Left colon (tissue), 2 donors: ENCODE results near the gene SRCIN1. TPM values are rescaled to one million over a fixed set of nuclear protein-coding genes. Genes with fewer than 3 reads are reported as not detected.

Experiments
- ATAC-seq: fragments of 200-7000 bp; cut with Tn5 transposase; one replicate; pipeline ENCODE4 v1.9.1; 2020; ENCODE audit warnings: mild to moderate bottlenecking, moderate library complexity
- DNase-seq, 2 donors: peaks; one replicate each; pipeline ENCODE4 v3.0.0-alpha.2; 2020
- intact Hi-C, 2 donors: fragments of 100-400 bp; cut with DNase I in 1 of 2; cut with micrococcal nuclease in 1 of 2; formaldehyde crosslinking; loops; one replicate each; pipeline versions ENCODE4 v1.11.2 to v1.14.0; 2022; cut with DNase I, micrococcal nuclease
- total RNA-seq, 2 donors: library from RNA; stranded (reverse); fragmentation: NEBNext Ultra II Directional; extraction: Animal tissue kit (Norgen Biotek cat#: 25700); gene quantifications; one replicate each; pipeline ENCODE4 v1.2.1, GENCODE V29; 2021
- donor health status: DM: no; HTN: no; CAD: no.
- donor health status: DM: yes; HTN: yes; CAD: no.

The SRCIN1 gene
- total RNA-seq, 2 donors from 2014 or later: 3.1 TPM

DNA sequence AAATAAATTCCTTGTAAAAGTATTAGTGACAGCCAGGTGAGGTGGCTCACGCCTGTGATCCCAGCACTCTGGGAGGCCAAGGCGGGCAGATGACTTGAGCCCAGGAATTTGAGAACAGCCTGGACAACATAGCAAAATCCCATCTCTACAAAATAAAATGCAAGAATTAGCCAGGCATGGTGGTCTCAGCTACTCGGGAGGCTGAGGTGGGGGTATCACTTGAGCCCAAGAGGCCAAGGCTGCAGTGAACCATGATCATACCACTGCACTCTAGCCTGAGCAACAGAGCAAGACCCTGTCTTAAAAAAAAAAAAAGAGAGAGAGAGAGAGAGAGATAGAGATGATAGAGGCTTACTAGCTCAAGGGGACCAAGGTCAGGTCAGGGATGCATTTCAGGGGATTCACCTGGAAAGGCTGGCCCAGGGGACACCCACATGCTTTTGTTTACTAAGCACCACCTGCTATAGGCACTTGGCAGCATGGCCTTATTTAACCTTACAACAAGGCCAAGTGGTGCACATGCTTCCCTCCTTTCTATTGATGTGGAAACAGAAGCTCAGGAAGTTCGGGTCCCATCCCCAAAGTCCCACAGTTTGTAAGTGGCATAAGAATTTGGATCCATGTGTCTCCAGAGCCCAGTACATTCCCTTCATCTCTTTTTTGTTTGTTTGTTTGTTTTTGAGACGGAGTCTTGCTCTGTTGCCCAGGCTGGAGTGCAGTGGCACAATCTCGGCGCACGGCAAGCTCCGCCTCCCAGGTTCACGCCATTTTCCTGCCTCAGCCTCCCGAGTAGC lies 12.4 kb upstream of the SRCIN1 start:
- DNase-seq: no peak
- intact Hi-C loops: no loop called here
- no peak for ATAC-seq

DNA sequence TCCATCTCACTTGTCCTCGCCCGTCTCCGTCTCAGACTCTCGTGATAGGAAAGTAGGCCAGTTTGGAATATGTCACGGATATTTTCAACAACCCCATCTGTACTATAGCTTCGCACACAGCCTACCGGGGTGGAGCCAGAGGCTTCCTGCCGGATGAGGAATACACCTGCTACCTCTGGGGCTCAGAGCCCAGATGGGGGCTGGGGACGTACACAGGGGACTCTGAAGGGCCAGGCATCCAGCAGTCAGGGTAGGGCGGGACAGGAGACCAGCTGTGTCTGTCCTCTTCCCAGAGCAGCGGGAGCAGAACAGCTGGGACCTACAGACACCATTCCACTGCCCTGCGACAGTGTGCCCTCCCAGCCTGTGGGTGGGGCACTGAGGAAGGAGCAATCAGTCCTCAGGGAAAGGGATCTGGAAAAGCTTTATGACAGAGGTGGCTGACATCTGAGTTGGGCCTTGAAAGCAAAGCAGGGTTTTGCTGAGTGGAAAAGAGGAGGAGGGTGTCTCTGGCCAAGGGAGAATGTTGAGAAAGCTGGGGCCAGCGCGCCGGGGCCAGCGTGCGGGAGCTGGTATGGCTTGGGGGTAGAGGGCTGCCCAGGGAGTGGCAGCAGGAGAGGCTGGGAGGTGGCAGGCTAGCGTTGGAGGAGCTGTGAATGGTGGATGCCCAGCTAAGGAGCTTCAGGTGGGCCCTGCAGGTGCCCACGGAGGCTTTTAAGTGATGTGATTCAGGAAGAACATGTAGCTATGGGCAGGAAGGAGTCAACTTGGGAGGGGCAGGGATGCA lies 11.5 kb upstream of the SRCIN1 start:
- intact Hi-C loops: no loop called here
- peak in 1 of 2 donors; percentile 35 for DNase-seq
- ATAC-seq: peak; percentile 78

DNA sequence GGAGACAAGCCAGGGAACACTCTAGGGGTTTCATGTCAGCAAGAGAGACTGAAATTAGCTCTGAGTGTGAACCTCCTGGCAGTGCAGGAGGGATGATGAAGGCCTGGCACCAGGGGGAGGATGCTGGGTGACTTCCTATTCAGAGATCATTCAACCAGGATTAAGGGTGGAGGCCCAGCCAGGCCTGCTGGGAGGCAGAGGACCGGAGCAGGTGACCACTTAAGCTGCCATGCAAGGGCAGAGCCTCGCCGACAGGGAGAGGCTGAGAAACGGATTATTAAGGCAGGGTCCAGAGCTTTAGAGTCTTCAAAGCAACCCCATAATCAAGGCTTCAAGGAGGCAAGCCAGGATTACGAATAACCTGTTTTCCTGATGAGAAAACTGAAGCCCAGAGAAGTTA lies 10.6 kb upstream of the SRCIN1 start:
- intact Hi-C loops: no loop called here
- DNase-seq (no peak), ATAC-seq (no peak)

DNA sequence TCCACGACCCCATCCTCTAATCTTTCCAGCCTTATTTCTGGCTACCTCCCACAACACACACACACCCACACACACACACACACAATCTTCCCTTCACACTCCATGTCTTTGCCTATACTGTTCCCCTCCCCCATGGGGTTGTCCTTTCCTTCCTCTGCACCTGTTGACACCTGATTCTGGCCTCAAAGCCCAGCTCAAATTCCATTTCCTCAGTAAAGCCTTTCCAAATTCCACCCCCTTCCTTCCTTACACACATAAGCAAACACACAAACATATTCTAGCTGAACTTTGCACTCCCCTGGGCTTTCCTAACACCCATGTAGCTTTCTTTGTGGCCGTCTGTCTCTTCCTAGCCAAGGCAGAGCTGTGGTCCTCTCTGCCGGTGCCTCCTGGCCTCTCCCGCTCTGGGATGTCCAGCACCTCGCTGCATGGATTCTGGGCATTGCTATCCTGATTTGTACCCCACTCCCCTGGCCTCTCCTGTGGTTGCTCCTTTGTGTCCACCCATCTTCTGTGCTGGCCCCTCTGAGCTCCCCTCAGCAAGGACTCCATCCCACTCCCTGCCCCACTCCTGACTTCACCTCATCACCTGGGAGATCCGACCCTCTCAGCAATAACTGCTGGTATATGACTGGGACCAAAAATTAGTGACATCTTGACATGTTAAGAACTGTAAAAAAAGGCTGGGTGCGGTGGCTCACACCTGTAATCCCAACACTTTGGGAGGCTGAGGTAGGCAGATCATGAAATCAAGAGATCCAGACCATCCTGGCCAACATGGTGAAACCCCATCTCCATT lies 8.4 kb upstream of the SRCIN1 start:
- intact Hi-C loops: no loop called here
- no peak for DNase-seq
- peak; percentile 85 for ATAC-seq

DNA sequence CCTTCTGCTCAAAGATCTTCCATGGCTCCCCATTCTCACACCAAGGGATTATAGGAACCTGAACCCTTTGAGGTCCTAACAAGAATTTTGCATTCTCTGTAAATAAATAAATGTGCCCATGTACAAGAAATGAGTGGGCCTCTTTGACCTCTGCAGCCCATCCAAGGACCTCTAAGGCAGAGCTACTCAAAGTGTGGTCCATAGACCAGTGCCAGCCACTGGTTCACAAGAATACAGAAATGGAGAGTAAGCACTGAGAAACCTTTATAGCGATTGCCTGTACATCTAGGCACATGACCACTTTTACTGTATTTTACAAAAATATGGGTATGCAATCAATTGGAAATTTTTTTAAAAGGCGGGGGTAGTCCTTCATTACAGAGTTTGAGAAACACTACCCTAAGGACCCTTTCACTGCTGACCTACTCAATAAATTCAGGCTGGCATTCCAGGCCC lies 7.8 kb upstream of the SRCIN1 start:
- intact Hi-C loops: no loop called here
- DNase-seq (no peak), ATAC-seq (no peak)

DNA sequence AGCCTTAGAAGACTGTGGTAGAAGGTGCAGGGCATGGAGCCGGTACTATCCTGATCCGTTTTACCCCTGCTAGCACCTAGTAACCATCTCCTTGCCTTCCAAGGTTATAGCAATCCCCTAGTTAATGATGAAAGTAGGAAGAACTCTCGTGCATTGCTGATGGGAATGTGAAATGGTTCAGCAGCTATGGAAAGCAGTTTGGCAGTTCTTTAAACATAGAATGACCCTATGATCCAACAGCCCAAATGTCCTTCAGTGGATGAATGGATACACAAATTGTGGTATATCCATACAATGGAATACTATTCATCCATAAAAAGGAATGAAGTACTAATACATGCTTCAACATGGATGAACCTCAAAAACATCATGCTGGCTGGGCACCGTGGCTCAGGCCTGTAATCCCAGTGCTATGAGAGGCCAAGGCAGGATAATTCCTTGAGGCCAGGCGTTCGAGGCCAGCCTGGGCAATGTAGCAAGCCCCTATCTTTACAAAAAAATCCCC lies 6.2 kb upstream of the SRCIN1 start:
- DNase-seq (no peak), ATAC-seq (no peak)
- intact Hi-C loops: no loop called here

DNA sequence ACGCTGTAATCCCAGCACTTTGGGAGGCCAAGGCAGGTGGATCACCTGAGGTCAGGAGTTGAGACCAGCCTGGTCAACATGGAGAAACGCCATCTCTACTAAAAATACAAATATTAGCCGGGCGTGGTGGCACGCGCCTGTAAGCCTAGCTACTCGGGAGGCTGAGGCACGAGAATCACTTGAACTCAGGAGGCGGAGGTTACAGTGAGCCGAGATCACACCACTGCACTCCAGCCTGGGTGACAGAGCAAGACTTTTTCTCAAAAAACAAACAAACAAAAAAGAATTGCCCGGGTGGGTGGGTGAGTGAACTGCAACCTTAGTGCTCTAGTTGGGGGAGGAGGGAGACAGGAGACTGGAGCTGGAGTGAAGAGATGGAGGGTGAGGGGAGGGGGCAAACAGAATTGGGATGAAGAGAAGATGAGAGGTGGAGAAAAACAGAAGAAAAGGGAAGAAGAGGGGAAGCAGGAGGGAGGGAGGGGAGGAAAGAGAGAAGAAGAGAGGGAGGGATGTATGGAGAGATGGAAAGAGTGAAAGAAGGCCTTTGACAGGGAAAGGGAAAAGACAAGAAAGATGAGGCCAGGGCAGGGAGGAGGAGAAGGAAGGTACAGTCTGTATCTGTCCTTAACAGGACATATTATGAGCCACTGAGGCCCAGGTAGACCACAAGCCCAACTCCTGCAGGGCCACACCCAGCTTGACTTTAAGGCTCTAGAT lies 5.5 kb upstream of the SRCIN1 start:
- intact Hi-C loops: no loop called here
- ATAC-seq (no peak), DNase-seq (no peak)

DNA sequence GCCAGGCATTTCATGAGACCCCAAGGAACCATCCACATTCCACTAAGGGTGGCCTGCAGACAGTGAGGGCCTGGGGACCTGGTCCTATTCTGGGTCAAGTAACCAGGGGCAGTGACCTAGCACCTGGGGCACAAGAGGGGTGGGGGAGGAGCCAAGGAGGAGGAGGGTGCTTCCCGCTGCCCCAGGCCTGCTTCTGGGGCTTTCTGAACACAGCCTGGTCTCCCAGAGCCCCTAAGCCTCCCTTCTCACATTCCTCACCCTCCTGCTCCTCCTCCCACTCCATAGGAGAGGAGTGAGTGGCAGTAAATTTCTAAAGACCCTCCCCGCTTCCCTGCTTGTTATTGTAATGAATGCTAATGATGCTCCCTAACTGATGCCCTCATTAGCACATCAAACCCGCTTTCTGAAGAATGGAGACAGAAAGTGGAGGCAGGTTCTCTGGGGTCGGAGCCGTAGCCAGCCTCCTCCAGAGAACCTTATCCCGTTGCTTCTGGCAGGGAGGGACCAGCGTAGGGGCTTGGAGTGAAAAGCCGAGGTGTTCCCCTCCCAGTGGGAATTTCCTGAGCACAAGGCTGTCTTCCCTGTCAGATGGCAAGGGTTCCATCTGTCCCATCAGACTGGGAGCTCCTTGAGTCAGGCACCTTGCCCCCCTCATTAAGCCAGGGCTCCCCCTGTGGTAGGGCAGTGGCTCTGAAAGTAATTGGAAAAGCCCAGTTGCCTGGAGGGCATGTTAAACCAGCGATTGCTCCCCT lies 3.7 kb upstream of the SRCIN1 start:
- intact Hi-C loops: no loop called here
- no peak for DNase-seq
- ATAC-seq: no peak

DNA sequence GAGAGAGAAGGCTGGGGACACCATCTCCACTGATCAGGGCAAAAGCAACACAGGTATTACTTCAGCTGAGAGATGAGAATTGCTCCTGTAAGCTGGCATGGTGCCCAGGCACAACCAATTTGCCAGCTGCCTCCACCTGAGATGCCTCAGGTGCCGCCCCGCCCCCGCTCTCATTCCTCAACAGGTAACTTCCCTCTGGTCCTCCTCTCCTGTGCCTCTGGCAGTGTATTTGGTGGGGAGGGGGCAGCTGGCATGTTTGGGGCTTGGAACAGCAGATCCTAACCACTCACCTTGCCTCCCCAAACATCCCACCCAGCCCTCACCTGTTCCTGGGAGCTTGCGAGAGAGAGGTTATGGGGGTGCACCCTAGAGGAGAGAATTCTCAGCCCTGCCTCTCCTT lies 2.9 kb upstream of the SRCIN1 start:
- peak; percentile 63 to 83 for DNase-seq
- peak; percentile 38 for ATAC-seq
- intact Hi-C loops: no loop called here

DNA sequence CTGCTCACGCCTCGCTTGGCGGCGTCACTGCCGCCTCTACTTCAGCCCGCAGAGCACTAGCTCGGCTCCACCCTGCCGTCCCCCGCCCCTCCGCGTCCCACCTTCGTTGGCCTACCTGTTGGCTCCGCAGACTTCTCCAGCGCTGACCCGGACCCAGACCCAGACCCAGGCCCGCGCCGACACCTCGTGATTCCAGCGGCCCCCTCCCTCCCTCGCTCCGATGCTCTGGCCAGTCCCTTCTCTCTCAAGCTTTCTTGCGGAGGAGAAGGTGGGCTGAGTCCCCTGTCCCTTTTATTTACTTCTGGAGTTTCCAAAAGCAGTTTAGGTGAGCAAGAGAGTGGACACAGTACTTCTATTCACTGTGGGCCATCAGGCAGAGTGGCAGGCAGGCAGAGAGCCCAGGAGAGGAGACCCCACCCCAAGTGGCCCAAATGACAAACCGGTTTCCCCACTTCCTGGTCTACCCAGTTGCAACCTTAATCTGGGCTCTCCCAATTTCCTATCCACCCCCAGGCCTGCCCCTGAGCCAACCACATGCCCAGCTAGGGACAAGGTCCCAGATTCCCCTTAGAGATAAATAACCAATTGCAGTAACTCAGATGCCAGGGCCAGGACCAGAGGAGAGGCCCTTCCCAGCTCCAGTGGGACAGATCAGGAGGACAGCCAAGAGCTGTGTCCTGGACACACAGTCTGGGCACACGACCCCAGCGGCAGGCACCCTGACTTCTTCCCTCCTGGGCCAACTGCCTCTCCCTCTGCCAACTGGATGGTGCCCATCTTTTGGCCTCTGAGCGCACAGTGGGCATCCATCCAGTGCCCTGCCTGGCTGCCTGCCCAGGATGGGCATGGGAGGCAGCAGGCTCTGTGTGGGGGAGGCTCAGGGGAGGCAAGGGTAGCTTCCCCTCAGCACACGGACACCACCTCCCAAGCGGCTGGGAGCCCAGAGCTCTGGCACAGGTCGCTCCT lies 1.2 kb upstream of the SRCIN1 start:
- intact Hi-C loops: no loop called here
- DNase-seq (peak in 1 of 2 donors; percentile 19), ATAC-seq (no peak)

DNA sequence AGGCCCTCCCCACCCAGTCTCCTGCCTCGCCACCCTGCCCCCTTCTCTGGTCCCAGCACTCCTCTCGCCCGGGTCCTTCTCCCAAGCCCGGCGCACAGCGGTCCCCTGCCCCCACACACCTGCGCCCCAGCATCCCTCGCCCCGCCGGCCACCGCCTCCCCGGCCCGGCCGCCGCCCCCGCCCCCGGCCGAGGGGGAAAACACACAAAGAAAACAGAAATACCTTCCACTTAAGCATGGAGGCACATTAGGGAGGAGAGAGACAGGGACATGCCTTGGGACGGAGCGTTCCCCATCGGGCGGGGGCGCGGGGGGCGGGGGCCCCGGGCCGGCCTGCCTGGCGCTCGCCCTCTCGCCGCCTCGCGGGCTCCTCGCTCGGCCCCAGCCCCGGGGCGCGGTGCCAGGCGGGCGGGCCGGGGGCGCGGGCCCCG lies 326 bp downstream of the SRCIN1 start:
- peak in 1 of 2 donors; percentile 28 for DNase-seq
- ATAC-seq: no peak
- intact Hi-C loops: no loop called here

DNA sequence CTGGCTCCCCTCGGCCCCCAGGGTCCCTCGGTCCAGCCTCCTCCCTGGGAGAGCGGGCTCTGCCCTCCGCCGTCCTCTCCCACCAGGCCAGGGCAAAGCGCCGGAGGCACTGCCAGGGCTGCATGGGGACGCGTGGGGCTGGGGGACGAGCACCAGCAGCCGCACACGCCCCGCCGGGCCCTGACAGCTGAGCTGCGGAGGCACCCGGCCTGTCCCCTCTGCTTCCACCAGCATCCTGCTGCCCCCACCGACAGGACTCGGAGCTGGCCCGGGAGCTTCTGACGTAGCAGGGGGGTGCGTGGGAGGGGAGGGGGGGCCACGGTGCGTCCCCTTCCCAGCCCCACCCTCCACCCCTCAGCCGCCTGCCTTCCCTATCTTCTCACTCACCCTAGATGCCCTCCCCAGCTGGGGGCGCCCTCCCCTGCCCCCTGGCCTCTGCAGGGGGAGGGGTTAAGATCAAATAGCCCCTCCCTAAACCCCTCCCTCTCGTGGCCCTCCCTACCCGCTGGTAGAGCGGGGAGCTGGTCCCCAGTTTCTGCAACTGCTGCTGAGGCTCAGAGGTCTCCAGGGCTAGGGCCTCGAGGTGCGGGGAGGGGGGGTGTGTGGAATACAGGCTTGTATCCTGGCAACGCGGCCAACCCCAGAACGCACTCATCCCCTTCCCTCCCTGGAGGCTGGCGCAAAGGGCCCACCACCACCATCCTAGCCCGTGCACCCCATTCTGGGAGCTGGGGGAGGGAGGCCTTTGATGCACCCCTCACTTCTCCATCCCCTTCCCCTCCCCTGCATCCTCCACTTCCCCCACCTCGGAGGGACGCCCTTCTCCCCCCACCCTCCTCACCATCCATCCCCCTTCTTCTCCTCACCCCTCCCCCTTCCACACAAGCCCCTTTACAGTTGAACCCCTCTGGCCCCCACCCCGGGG lies 1.0 kb downstream of the SRCIN1 start:
- intact Hi-C loops: no loop called here
- DNase-seq (peak in 1 of 2 donors; percentile 26), ATAC-seq (no peak)

DNA sequence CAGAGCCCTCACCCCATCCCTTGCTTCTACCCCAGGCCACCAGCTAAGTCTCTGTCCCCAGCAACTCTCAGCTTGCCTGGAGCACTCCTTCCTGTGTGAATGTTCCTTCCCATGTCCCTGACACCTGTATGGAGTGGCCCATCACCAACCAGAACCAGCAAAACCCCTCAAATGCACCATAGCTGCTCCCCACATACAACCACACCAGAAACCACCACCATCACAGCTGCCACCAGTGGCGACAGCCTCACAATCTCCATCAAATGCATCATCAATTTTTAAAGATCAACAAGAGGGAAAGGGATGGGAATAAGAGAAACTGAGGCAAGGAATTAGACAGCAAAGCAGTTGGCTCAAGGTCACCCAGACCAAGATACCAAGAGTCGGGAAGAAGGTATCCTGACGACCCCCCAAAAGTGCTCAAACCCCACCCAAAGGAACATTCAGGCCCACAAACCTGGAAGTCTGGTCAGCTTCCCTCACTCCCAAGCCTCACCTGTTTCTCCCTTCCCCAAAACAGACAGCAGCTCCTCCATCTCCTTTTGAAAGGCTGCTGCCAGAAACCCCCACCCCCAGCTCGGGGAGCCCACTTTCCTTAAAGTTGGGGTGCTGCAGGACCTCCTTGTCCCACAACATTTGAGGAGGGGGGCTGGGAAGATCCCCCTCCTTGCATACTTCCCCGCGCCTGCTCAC lies 1.8 kb downstream of the SRCIN1 start:
- DNase-seq (no peak), ATAC-seq (no peak)
- intact Hi-C loops: no loop called here

DNA sequence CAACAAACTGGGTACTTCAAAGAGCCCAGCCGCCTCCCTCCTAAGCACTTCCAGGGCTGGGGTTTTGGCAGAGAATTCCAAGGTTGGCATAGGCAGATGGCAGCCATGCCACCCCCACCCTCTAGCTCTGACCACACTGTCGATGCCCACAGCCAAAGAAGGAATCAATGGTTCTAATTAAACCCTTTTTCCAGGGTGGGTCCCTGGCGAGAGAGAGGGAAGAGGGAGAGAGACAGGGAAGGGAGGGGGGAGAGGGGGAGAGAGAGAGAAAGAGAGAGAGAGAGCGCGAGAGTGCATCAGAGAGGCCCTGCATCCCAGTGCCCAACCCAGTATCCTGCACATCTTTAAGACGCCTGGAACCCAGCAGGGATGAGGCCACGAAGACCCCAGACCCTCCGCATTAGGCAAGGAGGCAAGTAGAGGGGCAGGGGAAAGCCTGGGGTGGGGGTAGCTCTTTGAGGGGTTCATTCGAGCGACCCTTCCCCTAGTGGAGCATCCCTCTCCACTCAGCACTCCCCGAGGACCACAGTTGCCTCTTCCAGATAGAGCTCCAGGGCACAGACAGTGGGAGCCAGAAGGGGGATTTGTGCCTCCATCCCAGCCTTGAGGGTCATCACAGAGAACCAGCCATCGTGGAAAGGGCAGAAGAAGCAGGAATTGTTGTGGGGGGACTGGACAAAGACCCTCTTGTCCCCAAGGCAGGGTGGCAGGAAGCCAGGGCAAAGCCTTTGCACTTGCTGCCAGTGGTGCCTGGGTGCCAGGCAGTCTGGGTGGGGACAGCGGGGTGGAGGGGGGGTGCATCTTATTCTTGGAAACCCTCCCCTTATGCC lies 2.6 kb downstream of the SRCIN1 start:
- intact Hi-C loops: no loop called here
- DNase-seq (no peak), ATAC-seq (no peak)
